ENCODE results near the gene TOMM40. TPM values are rescaled to one million over a fixed set of nuclear protein-coding genes. Genes with fewer than 3 reads are reported as not detected.
"Not testable (repeated sequence)": the region's sequence is repeated elsewhere in the genome, so short reads cannot be mapped to it uniquely, and the experiment has no call there.

The TOMM40 gene
- total and polyA plus RNA-seq, 2 of the 13 experiments (the other 11 are each of a cell fraction or from before 2014, with no cell fraction given) = 72.0 to 110 TPM

DNA sequence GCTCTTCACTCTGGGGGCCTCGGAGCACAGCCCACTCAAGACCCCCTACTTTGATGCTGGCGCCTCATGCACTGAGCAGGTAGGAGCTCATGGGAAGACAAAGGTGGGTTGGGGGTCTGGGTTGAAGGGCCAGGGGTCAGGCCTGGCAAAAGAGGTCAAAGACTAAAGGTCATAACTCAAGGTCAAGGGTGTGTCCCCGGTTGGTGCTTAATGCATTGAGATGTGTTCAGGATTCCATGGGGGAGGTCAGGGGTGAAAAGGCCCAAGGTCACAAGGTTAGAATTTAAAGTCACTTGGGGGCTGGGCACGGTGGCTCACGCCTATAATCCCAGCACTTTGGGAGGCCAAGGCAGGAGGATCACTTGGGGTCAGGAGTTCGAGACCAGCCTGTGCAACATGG lies 4.9 kb upstream of the TOMM40 start:
- Histone ChIP-seq H3K27me3 (ENCODE audit: control insufficient read depth in 1 of 2, insufficient read depth in 2 of 2, low read length in 2 of 2) (no peaks in the 10 kb centered on the region), H4K20me1 (ENCODE audit: insufficient read depth, low read length) (no peaks in the 10 kb centered on the region), H3K27ac (ENCODE audit: extremely low read length, insufficient read depth, low read length) (no peak overlapping the region), H3K79me2 (ENCODE audit: insufficient read depth, low read length) (no peaks in the 10 kb centered on the region), H3K4me2 (ENCODE audit: low read depth, low read length) (no peak overlapping the region), H3K9ac (ENCODE audit: insufficient read depth, low read depth, low read length) (no peak overlapping the region), H3K36me3 (replicated peaks in 1 of 2; ENCODE audit: control insufficient read depth in 1 of 2, insufficient read depth in 2 of 2, low read length in 2 of 2) (peaks cover 5 to 20% of the 10 kb centered on the region in 2 experiments; a peak in 3 of 5 replicates), H3K4me3 (replicated peaks in 1 of 3; ENCODE audit: insufficient read depth in 1 of 3, low read depth in 2 of 3, low read length in 3 of 3) (no peak overlapping the region), H2AFZ (ENCODE audit: low read length) (no peak overlapping the region), H3K9me3 (ENCODE audit: low read length) (no peaks in the 10 kb centered on the region), H3K4me1 (ENCODE audit: insufficient read depth, low read length) (peaks cover 23% of the 10 kb centered on the region)
- FAIRE-seq = no peak
- intact Hi-C loops (cut with micrococcal nuclease; ENCODE audit: unreplicated experiment) (no loop called here), in situ Hi-C loops (cut with HindIII; ENCODE audit: extremely low pct_ligation_motif_present, low pct_unique_long_range_greater_than_20kb) (no loop called here)
- no peak for ATAC-seq
- no TSS peak for BruUV-seq (replicated peaks)
- no peak for DNase-seq (ENCODE audit: low spot score)
- 97% methylated on average over 6 of the region's 6 CpGs for WGBS (ENCODE audit: low lambda C conversion rate)
- CTCF ChIA-PET (ENCODE audit: low intra/inter-chr PET ratio, low total read pairs) = no interaction called here
- TF ChIP-seq TBL1XR1 (IDR thresholded peaks at IDR 0.05; ENCODE audit: borderline replicate concordance, low read length, partially characterized antibody) (no peak), NR2F6 (IDR thresholded peaks at IDR 0.05) (peak; percentile 23; the same call in 1 of the 2 replicates), NR2F6 (CRISPR knock-in tag; IDR thresholded peaks at IDR 0.05) (no peak)
- POLR2A ChIA-PET = no interaction called here

DNA sequence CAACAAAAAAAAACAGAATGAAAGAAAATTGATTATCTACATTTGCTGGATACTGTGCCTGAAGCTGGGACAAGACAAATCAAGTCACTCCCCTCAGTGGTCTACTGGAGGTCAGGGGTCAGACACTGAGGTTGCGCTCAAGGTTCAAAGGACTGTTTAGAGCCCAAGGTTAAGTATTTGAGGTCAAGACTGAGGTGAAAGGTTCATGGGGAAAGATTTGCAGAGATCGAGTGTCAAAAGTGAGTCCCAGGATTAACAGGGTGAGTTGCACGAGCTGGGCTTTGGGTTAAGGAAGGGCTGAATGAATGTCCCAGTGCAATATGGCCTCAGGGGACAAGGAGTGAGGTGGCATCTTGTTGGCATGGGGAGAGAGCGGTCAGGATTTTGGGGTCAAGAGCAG lies 3.4 kb upstream of the TOMM40 start:
- TF ChIP-seq ZNF713 (CRISPR knock-in tag; IDR thresholded peaks at IDR 0.05) = no peak
- TF ChIP-seq ZSCAN21 (CRISPR knock-in tag; IDR thresholded peaks at IDR 0.05; ENCODE audit: borderline replicate concordance) = no peak
- Histone ChIP-seq H4K20me1 (ENCODE audit: insufficient read depth, low read length) (no peaks in the 10 kb centered on the region), H3K27ac (ENCODE audit: extremely low read length, insufficient read depth, low read length) (peak overlapping the region; percentile 24), H3K27me3 (ENCODE audit: control insufficient read depth in 1 of 2, insufficient read depth in 2 of 2, low read length in 2 of 2) (no peaks in the 10 kb centered on the region; a peak in 1 of 5 replicates), H3K36me3 (replicated peaks in 1 of 2; ENCODE audit: control insufficient read depth in 1 of 2, insufficient read depth in 2 of 2, low read length in 2 of 2) (peaks cover 6 to 21% of the 10 kb centered on the region in 2 experiments; a peak in 3 of 5 replicates), H3K9me3 (ENCODE audit: low read length) (no peaks in the 10 kb centered on the region), H3K9ac (ENCODE audit: insufficient read depth, low read depth, low read length) (no peak overlapping the region), H3K4me2 (ENCODE audit: low read depth, low read length) (no peak overlapping the region), H3K4me1 (ENCODE audit: insufficient read depth, low read length) (peaks cover 31% of the 10 kb centered on the region), H3K79me2 (ENCODE audit: insufficient read depth, low read length) (peaks cover 13% of the 10 kb centered on the region), H3K4me3 (replicated peaks in 1 of 3; ENCODE audit: insufficient read depth in 1 of 3, low read depth in 2 of 3, low read length in 3 of 3) (no peak overlapping the region), H2AFZ (ENCODE audit: low read length) (no peak overlapping the region)
- ChIA-PET POLR2A (no interaction called here), CTCF (ENCODE audit: low intra/inter-chr PET ratio, low total read pairs) (no interaction called here)
- DNase-seq (ENCODE audit: low spot score) (no peak), ATAC-seq (no peak), FAIRE-seq (no peak)
- intact Hi-C loops (cut with micrococcal nuclease; ENCODE audit: unreplicated experiment) = no loop called here
- in situ Hi-C loops (cut with HindIII; ENCODE audit: extremely low pct_ligation_motif_present, low pct_unique_long_range_greater_than_20kb) = no loop called here
- WGBS (ENCODE audit: low lambda C conversion rate) = 92% methylated on average over 4 of the region's 4 CpGs
- BruUV-seq (replicated peaks) = no TSS peak

- H4K20me1 ChIP-seq (ENCODE audit: insufficient read depth, low read length); H3K27ac ChIP-seq (ENCODE audit: extremely low read length, insufficient read depth, low read length); H2AFZ ChIP-seq (ENCODE audit: low read length); DNase-seq (ENCODE audit: low spot score); intact Hi-C loops (cut with micrococcal nuclease; ENCODE audit: unreplicated experiment); CTCF ChIA-PET (ENCODE audit: low intra/inter-chr PET ratio, low total read pairs); H3K9me3 ChIP-seq (ENCODE audit: low read length); H3K4me3 ChIP-seq (replicated peaks in 1 of 3; ENCODE audit: insufficient read depth in 1 of 3, low read depth in 2 of 3, low read length in 3 of 3); BruUV-seq (replicated peaks); H3K27me3 ChIP-seq (ENCODE audit: control insufficient read depth in 1 of 2, insufficient read depth in 2 of 2, low read length in 2 of 2); H3K9ac ChIP-seq (ENCODE audit: insufficient read depth, low read depth, low read length); in situ Hi-C loops (cut with HindIII; ENCODE audit: extremely low pct_ligation_motif_present, low pct_unique_long_range_greater_than_20kb); ATAC-seq; POLR2A ChIA-PET; H3K4me2 ChIP-seq (ENCODE audit: low read depth, low read length); FAIRE-seq: not testable (repeated sequence)
- Histone ChIP-seq H3K79me2 (ENCODE audit: insufficient read depth, low read length) (peaks cover 20% of the 10 kb centered on the region), H3K4me1 (ENCODE audit: insufficient read depth, low read length) (peaks cover 37% of the 10 kb centered on the region), H3K36me3 (replicated peaks in 1 of 2; ENCODE audit: control insufficient read depth in 1 of 2, insufficient read depth in 2 of 2, low read length in 2 of 2) (peaks cover 10 to 28% of the 10 kb centered on the region in 2 experiments)
- WGBS (ENCODE audit: low lambda C conversion rate) = 95% methylated on average over 3 of the region's 5 CpGs
These were observed 2.7 kb upstream of the TOMM40 start for GRCh38 chr19:44888335-44888734.

All from HepG2 (cell line).